Stomach (tissue), 4 donors: ENCODE data around the gene GMCL2.

ENCODE experiments used
- CTCF ChIP-seq, 7 experiments: fragments of 450-650 bp in 4 of 7; fragments of 200-600 bp in 3 of 7; sonication (generic) in 3 of 7; IDR thresholded peaks; one replicate each; pipeline ENCODE4 v1.5.1; 2016 to 2019; ENCODE audit warnings: antibody characterized with exemption in 7 of 7, control low read depth in 2 of 7, mild to moderate bottlenecking in 1 of 7
- POLR2A ChIP-seq, 4 donors: fragments of 450-650 bp; IDR thresholded peaks; one replicate each; pipeline ENCODE4 v1.6.1; 2016; ENCODE audit warnings: antibody characterized with exemption in 4 of 4, control low read depth in 2 of 4, mild to moderate bottlenecking in 1 of 4, moderate library complexity in 1 of 4
- POLR2AphosphoS5 ChIP-seq, 3 donors: sonication (generic); formaldehyde crosslinking; IDR thresholded peaks; one replicate each; pipeline ENCODE4 v1.6.1; 2016; ENCODE audit warnings: antibody characterized with exemption in 3 of 3

- TF ChIP-seq POLR2A (IDR thresholded peaks at IDR 0.05) (no peak), CTCF (IDR thresholded peaks at IDR 0.05) (no peak), POLR2AphosphoS5 (IDR thresholded peaks at IDR 0.05) (peak in 2 of 3 donors; percentile 18 to 30)
These were observed 20.2 kb upstream of the GMCL2 start for GRCh38 chr5:178207183-178207916.
